ENCODE measurements around the gene LRRC38.
"Not testable (repeated sequence)": the region's sequence is repeated elsewhere in the genome, so short reads cannot be mapped to it uniquely, and the experiment has no call there.

Gene LRRC38

DNA sequence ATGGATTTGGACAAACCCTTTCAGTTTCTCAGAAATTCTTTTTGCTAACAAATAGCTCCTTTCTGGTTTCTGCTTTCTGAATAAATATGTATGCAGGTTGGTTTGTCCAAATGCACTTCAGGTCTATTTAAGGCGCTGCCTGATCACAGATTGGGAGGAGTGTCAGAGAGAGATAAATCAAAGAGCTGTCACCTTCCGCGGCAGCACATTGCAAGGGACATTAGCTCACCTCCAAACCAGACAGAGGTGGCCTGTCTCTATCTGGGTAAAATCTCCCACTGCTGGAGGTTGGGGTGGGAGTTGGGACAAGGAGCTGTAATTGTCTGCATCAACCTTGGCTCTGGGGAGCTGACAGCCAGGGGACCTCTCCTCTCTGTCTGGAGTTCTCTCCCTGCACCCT lies 78.3 kb downstream of the LRRC38 start:
- TF ChIP-seq, protein P1, sequence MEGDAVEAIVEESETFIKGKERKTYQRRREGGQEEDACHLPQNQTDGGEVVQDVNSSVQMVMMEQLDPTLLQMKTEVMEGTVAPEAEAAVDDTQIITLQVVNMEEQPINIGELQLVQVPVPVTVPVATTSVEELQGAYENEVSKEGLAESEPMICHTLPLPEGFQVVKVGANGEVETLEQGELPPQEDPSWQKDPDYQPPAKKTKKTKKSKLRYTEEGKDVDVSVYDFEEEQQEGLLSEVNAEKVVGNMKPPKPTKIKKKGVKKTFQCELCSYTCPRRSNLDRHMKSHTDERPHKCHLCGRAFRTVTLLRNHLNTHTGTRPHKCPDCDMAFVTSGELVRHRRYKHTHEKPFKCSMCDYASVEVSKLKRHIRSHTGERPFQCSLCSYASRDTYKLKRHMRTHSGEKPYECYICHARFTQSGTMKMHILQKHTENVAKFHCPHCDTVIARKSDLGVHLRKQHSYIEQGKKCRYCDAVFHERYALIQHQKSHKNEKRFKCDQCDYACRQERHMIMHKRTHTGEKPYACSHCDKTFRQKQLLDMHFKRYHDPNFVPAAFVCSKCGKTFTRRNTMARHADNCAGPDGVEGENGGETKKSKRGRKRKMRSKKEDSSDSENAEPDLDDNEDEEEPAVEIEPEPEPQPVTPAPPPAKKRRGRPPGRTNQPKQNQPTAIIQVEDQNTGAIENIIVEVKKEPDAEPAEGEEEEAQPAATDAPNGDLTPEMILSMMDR (conservative IDR thresholded peaks at IDR 0.05) = no peak
- no peak overlapping the region for H3K27ac ChIP-seq

DNA sequence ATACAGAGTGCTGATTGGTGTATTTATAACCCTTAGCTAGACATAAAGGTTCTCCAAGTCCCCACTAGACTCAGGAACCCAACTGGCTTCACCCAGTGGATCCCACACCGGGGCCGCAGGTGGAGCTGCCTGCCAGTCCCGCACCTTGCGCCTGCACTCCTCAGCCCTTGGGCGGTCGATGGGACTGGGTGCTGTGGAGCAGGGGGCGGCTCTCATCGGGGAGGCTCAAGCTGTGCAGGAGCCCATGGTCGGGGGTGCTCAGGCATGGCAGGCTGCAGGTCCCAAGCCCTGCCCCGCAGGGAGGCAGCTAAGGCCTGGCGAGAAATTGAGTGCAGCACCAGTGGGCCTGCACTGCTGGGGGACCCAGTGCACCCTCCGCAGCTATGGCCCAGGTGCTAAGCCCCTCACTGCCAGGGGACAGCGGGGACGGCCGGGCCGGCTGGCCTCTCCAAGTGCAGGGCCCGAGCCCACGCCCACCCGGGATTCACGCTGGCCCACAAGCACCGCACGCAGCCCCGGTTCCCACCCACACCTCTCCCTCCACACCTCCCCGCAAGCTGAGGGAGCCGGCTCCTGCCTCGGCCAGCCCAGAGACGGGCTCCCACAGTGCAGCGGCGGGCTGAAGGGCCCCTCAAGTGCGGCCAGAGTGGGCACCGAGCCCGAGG lies 80.0 kb downstream of the LRRC38 start:
- H3K27ac ChIP-seq = not testable (repeated sequence)

DNA sequence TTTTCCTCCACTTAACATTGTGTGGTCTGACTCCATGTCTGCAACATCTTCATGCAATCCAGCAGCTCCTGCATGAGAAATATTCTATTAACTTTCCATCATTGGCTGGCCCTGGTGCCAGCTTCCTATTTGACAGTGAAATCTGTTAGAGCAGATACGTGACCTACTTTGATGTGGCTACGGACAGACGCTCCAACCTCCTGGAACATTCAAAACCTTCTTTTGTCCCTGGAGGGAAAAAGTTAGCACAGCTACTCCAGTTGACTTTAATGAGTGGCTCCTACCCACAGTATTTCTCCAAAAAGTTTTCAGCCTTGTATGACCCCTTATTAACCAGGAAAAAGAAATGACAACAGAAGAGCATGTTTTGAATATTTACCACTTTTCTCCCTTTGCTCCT lies 81.6 kb downstream of the LRRC38 start:
- TF ChIP-seq, protein P1 (conservative IDR thresholded peaks at IDR 0.05) = no peak
- H3K27ac ChIP-seq = no peak overlapping the region

DNA sequence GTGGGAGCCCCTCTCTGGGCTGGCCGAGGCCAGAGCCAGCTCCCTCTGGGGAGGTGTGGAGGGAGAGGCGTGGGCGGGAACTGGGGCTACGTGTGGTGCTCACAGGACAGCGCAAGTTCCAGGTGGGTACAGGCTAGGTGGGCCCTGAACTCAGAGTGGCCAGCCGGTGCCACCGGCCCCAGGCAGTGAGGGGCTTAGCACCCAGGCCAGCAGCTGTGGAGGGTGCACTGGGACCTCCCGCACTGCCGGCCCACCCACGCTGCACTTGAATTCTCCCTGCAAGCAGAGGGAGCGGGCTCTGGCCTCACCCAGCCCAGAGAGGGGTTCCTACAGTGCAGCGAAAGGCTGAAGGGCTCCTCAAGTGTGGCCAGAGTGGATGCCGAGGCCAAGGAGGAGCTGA lies 83.3 kb downstream of the LRRC38 start:
- H3K27ac ChIP-seq = no peak overlapping the region
- TF ChIP-seq, protein P1 (conservative IDR thresholded peaks at IDR 0.05) = no peak
